OCI-LY7 (cell line): ENCODE measurements around the gene IQCH. TPM values are rescaled to one million over a fixed set of nuclear protein-coding genes. Genes with fewer than 3 reads are reported as not detected.

Experiments used
- BruUV-seq: library from RNA; stranded (reverse); fragments of 400-500 nt; replicated peaks from 2 replicates; lab custom pipeline; 2021; lab: Mats Ljungman, UMichigan
- CTCF ChIA-PET: fragments of 300-600 bp; sonication (Branson Sonifier 250); formaldehyde crosslinking; loops from one replicate; lab custom pipeline; 2022; ENCODE audit warnings: antibody characterized with exemption; ENCODE audit not compliant: unreplicated experiment; lab: Charles Lee
- POLR2A ChIA-PET: fragments of 300-600 bp; sonication (Branson Sonifier 250); formaldehyde crosslinking; loops from one replicate; lab custom pipeline; 2022; ENCODE audit warnings: antibody characterized with exemption; lab: Charles Lee
- DNase-seq: peaks from one replicate; pipeline ENCODE4 v3.0.0-alpha.2; 2015; ENCODE audit warnings: low spot score
- H2AFZ ChIP-seq: fragments of 200-600 bp; sonication (generic), shearing (Covaris generic); 2 replicates; pipeline ENCODE4 v1.6.1; 2014; ENCODE audit warnings: mild to moderate bottlenecking, antibody characterized with exemption, low read length, moderate library complexity
- H3K27ac ChIP-seq: fragments of 200-600 bp; sonication (generic); 2 replicates; pipeline ENCODE4 v1.5.1; 2014; ENCODE audit warnings: mixed run types, low read depth, mild to moderate bottlenecking, moderate library complexity, low read length, inconsistent platforms; ENCODE audit not compliant: poor library complexity, severe bottlenecking
- H3K36me3 ChIP-seq: fragments of 200-600 bp; sonication (generic); 2 replicates; pipeline ENCODE4 v1.6.1; 2014; ENCODE audit warnings: mild to moderate bottlenecking, antibody characterized with exemption, low read length, moderate library complexity, mixed read lengths; ENCODE audit not compliant: insufficient read depth
- H3K4me1 ChIP-seq: fragments of 200-600 bp; sonication (generic); 2 replicates; pipeline ENCODE4 v1.5.1; 2014; ENCODE audit warnings: mild to moderate bottlenecking, low read length; ENCODE audit not compliant: insufficient read depth, poor library complexity, severe bottlenecking
- H3K4me2 ChIP-seq: fragments of 200-600 bp; sonication (generic); 2 replicates; pipeline ENCODE4 v1.6.1; 2014; ENCODE audit warnings: mild to moderate bottlenecking, low read length
- H3K4me3 ChIP-seq: fragments of 200-600 bp; sonication (generic); 2 replicates; pipeline ENCODE4 v1.5.1; 2014; ENCODE audit warnings: mild to moderate bottlenecking, low read depth, low read length; ENCODE audit not compliant: poor library complexity, severe bottlenecking
- H3K79me2 ChIP-seq: fragments of 200-600 bp; sonication (generic); 2 replicates; pipeline ENCODE4 v1.6.1; 2016; ENCODE audit warnings: low read depth, mild to moderate bottlenecking, low read length, moderate library complexity, mixed read lengths; ENCODE audit not compliant: insufficient read depth
- H3K9me2 ChIP-seq: fragments of 200-600 bp; sonication (generic); 2 replicates; pipeline ENCODE4 v1.6.1; 2016; ENCODE audit warnings: mild to moderate bottlenecking, low read length, mixed read lengths; ENCODE audit not compliant: insufficient read depth
- H3K9me3 ChIP-seq: fragments of 200-600 bp; sonication (generic); 2 replicates; pipeline ENCODE4 v1.6.1; 2014; ENCODE audit warnings: mild to moderate bottlenecking, mixed run types, low read length, mixed read lengths
- H4K20me1 ChIP-seq: fragments of 200-600 bp; sonication (generic); 2 replicates; pipeline ENCODE4 v1.6.1; 2014; ENCODE audit warnings: mild to moderate bottlenecking, antibody characterized with exemption, low read length, moderate library complexity, mixed read lengths; ENCODE audit not compliant: insufficient read depth
- CTCF ChIP-seq: fragments of 200-600 bp; sonication (generic); conservative IDR thresholded peaks from 2 replicates; pipeline ENCODE4 v1.5.1; 2014; ENCODE audit warnings: mild to moderate bottlenecking, antibody characterized with exemption, low read length, moderate library complexity, mixed read lengths
- EZH2phosphoT487 ChIP-seq: fragments of 200-600 bp; sonication (generic); IDR thresholded peaks from 2 replicates; pipeline ENCODE4 v1.6.1; 2018; ENCODE audit warnings: low read depth, borderline replicate concordance, mild to moderate bottlenecking, mixed run types, antibody characterized with exemption, low read length, moderate library complexity, mixed read lengths
- intact Hi-C: fragments of 100-400 bp; cut with micrococcal nuclease; formaldehyde crosslinking; loops from one replicate; pipeline ENCODE4 v1.10.0; 2022; ENCODE audit not compliant: unreplicated experiment
- total RNA-seq, 2 experiments: library from RNA; depleted of rRNA in 1 of 2; stranded (reverse); fragments of >200 nt in 1 of 2; shearing (Covaris generic) in 1 of 2; gene quantifications; 2 replicates each; pipeline ENCODE4 v1.2.3, GENCODE V29; 2014 to 2022

IQCH gene
- total RNA-seq, 2 experiments from 2014 or later, result 3.9 to 5.8 TPM

DNA sequence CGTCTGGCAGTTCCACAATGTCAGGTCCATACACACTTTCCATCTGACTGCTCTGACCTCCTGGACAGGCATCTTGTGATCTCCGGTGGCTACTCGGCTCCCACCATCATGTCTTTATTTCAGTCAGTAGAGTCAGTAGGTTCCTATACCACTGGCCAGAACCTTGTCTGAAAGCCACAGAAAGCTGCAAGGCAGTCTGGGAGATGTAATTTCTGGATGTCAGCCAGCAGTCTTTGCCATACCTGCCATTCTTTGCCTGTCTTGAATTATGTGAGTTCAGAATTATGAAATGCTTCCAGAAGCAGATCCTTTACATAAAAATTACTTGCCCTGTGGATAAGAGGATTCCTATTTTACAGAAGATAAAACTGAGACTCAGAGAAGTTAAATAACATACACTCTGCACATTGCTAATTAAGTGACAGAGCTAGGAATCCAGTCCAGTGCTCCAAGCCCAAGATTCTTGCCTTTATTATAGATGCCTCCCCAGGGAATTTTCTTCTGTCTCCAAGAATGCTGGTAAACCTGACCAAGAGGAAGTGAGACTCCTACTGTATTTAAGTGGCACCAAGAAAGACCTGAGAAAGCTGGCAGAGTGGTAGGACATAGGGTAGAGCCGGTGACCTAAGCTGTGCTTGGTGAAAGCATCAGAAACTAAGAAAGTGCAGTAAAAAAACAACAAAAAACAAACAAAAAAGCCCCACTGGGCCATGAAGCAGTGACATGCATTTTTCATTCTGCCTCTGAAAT, 75.6 kb downstream of the IQCH start:
- H3K36me3 ChIP-seq, result no peaks in the 10 kb centered on the region
- H3K4me2 ChIP-seq, result no peak overlapping the region
- intact Hi-C loops, result no loop called here
- peak; percentile 8 for DNase-seq
- BruUV-seq, result no TSS peak
- CTCF ChIA-PET, result no interaction called here
- no peak for TF ChIP-seq EZH2phosphoT487
- no peak for TF ChIP-seq CTCF
- H3K4me3 ChIP-seq, result no peak overlapping the region
- no peaks in the 10 kb centered on the region for H3K9me2 ChIP-seq
- POLR2A ChIA-PET, result interaction anchor here (0.7 kb wide), 1 partner anchor 7 kb away, joined by 3 read pairs; no protein-coding TSS in a partner anchor
- no peaks in the 10 kb centered on the region for H4K20me1 ChIP-seq
- H3K9me3 ChIP-seq, result peaks cover 7% of the 10 kb centered on the region; the same call in 1 of the 2 replicates
- H3K4me1 ChIP-seq, result no peaks in the 10 kb centered on the region
- H3K79me2 ChIP-seq, result no peaks in the 10 kb centered on the region
- no peak overlapping the region for H2AFZ ChIP-seq
- H3K27ac ChIP-seq, result no peak overlapping the region

DNA sequence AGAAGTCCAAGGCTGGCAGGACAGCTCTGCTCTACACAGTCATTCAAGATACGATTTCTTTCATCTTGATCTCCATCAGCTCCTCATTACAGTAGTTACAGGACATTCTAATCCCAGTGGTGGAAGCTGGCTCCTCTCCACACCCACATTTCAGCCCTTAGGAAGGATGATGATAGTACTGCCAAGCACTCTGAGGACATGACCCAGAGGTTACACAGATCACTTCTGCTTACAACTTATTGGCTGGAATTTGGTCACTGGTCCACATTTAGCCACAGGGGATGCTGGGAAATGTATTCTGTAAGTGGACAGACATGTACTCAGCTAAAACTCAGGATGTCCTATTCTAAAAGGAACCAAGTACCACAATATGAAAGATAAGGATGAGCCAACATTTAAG, 77.1 kb downstream of the IQCH start:
- no TSS peak for BruUV-seq
- H3K4me3 ChIP-seq, result no peak overlapping the region
- CTCF ChIA-PET, result no interaction called here
- H3K36me3 ChIP-seq, result no peaks in the 10 kb centered on the region
- H2AFZ ChIP-seq, result no peak overlapping the region
- no peak overlapping the region for H3K27ac ChIP-seq
- H3K4me2 ChIP-seq, result no peak overlapping the region
- no peaks in the 10 kb centered on the region for H3K9me2 ChIP-seq
- no peaks in the 10 kb centered on the region for H3K79me2 ChIP-seq
- DNase-seq, result no peak
- no peak for TF ChIP-seq CTCF
- POLR2A ChIA-PET, result no interaction called here
- H3K4me1 ChIP-seq, result no peaks in the 10 kb centered on the region
- peaks cover 7% of the 10 kb centered on the region; the same call in 1 of the 2 replicates for H3K9me3 ChIP-seq
- intact Hi-C loops, result no loop called here
- no peaks in the 10 kb centered on the region for H4K20me1 ChIP-seq

- Histone ChIP-seq H3K4me3 (no peak overlapping the region), H3K36me3 (no peaks in the 10 kb centered on the region), H2AFZ (no peak overlapping the region), H3K9me2 (no peaks in the 10 kb centered on the region), H3K4me1 (no peaks in the 10 kb centered on the region), H3K4me2 (no peak overlapping the region), H3K9me3 (no peaks in the 10 kb centered on the region), H4K20me1 (no peaks in the 10 kb centered on the region), H3K27ac (no peak overlapping the region), H3K79me2 (no peaks in the 10 kb centered on the region)
- BruUV-seq, result no TSS peak
- ChIA-PET POLR2A (no interaction called here), CTCF (no interaction called here)
- TF ChIP-seq CTCF (no peak), EZH2phosphoT487 (no peak)
- intact Hi-C loops, result no loop called here
- no peak for DNase-seq
Measured at GRCh38 chr15:67335026-67335425, 80.4 kb downstream of the IQCH start.
